HG03457 (cell line): Measurements from ENCODE around the gene GGCX.

Source experiments
- ATAC-seq: cut with Tn5 transposase; IDR thresholded peaks from one replicate; pipeline ENCODE4 v1.9.1; 2021; ENCODE audit warnings: moderate number of reproducible peaks; ENCODE audit not compliant: unreplicated experiment

GGCX gene

GRCh38 chr2:85522090-85522647, 39.1 kb downstream of the GGCX start:
- ATAC-seq, result no peak

- no peak for ATAC-seq
Observed at GRCh38 chr2:85516653-85517389, 44.5 kb downstream of the GGCX start.

GRCh38 chr2:85514323-85514722, 47.0 kb downstream of the GGCX start:
- no peak for ATAC-seq

GRCh38 chr2:85511008-85511811, 50.1 kb downstream of the GGCX start:
- no peak for ATAC-seq

- no peak for ATAC-seq
Observed at GRCh38 chr2:85506768-85507181, 54.5 kb downstream of the GGCX start.

GRCh38 chr2:85505551-85506238, 55.6 kb downstream of the GGCX start:
- ATAC-seq, result no peak

GRCh38 chr2:85504778-85505261, 56.5 kb downstream of the GGCX start:
- no peak for ATAC-seq

GRCh38 chr2:85503851-85504777, 57.2 kb downstream of the GGCX start:
- no peak for ATAC-seq

- no peak for ATAC-seq
Observed at GRCh38 chr2:85503168-85503850, 58.0 kb downstream of the GGCX start.

GRCh38 chr2:85502720-85503119, 58.6 kb downstream of the GGCX start:
- ATAC-seq, result no peak

GRCh38 chr2:85501248-85501647, 60.0 kb downstream of the GGCX start:
- no peak for ATAC-seq

GRCh38 chr2:85497944-85498630, 63.2 kb downstream of the GGCX start:
- ATAC-seq, result no peak

- no peak for ATAC-seq
Observed at GRCh38 chr2:85496436-85496835, 64.9 kb downstream of the GGCX start.
